Adrenal gland (tissue), 12 donors: ENCODE measurements around the gene ARHGAP23. TPM values are rescaled to one million over a fixed set of nuclear protein-coding genes. Genes with fewer than 3 reads are reported as not detected.

ENCODE experiments used
- DNase-seq, 7 donors: peaks; one replicate each; pipeline ENCODE4 v3.0.0-alpha.2; 2019 to 2020
- H3K27ac ChIP-seq, 5 donors: fragments of 200-600 bp; sonication (generic) in 4 of 5; 1 replicate in 3 of 5; 2 replicates in 2 of 5; pipeline versions ENCODE4 v1.5.1 to v1.8.0; 2016 to 2020; ENCODE audit warnings: mild to moderate bottlenecking in 1 of 5
- H3K27me3 ChIP-seq: fragments of 200-600 bp; 2 replicates; pipeline ENCODE4 v1.8.0; 2021
- H3K36me3 ChIP-seq, 2 donors: fragments of 200-600 bp; replicated peaks in 1 of 2; 1 replicate in 1 of 2; 2 replicates in 1 of 2; pipeline versions ENCODE4 v1.5.1 to v1.8.0; 2018 to 2022
- H3K4me1 ChIP-seq, 2 donors: fragments of 200-600 bp; replicated peaks in 1 of 2; 1 replicate in 1 of 2; 2 replicates in 1 of 2; pipeline versions ENCODE4 v1.5.1 to v1.8.0; 2018 to 2021
- H3K4me3 ChIP-seq, 4 donors: fragments of 200-600 bp; sonication (generic) in 3 of 4; one replicate each; pipeline ENCODE4 v1.5.1; 2016 to 2018
- H3K9me3 ChIP-seq, 3 donors: fragments of 200-600 bp; sonication (generic) in 1 of 3; replicated peaks in 1 of 3; 1 replicate in 2 of 3; 2 replicates in 1 of 3; pipeline versions ENCODE4 v1.5.1 to v1.8.0; 2016 to 2021
- CTCF ChIP-seq, 6 experiments: fragments of 450-650 bp in 4 of 6; fragments of 200-600 bp in 2 of 6; sonication (generic) in 1 of 6; IDR thresholded peaks; 1 replicate in 5 of 6; 2 replicates in 1 of 6; pipeline versions ENCODE4 v1.5.1 to v1.8.0; 2016 to 2021; ENCODE audit warnings: antibody characterized with exemption in 6 of 6, mild to moderate bottlenecking in 2 of 6, moderate library complexity in 1 of 6
- POLR2A ChIP-seq, 2 donors: fragments of 450-650 bp; IDR thresholded peaks; one replicate each; pipeline ENCODE4 v1.6.1; 2017; ENCODE audit warnings: antibody characterized with exemption in 2 of 2, mild to moderate bottlenecking in 2 of 2, moderate library complexity in 1 of 2
- WGBS, 4 donors: extraction: QIAGEN DNeasy Blood & Tissue Kit in 2 of 4; methylation state at CpG; one replicate each; pipeline versions ENCODE4 v1.1.5 to v1.1.7; 2013 to 2017; 5-methylcytosine and 5-hydroxymethylcytosine counted together
- intact Hi-C, 2 donors: fragments of 100-400 bp; cut with DNase I; formaldehyde crosslinking; loops; one replicate each; pipeline versions ENCODE4 v1.14.1 to v1.15.0; 2022 to 2023
- polyA plus RNA-seq, 3 donors: library from polyadenylated mRNA; stranded (reverse); fragments of 200-250 nt in 2 of 3; fragments of 350-450 nt in 1 of 3; fragmentation: Illumina TruSeq in 1 of 3; extraction: RNeasy Lipid Tissue Mini Kit (QIAGEN cat#74804) in 1 of 3; gene quantifications; one replicate each; pipeline ENCODE4 v1.2.3, GENCODE V29; 2013 to 2014
- total RNA-seq, 9 donors: library from RNA; depleted of rRNA in 4 of 9; stranded (reverse); fragments of >200 nt in 4 of 9; fragments of 120-200 nt in 1 of 9; fragmentation: NEBNext Ultra II Directional in 1 of 9; extraction: Animal tissue kit (Norgen Biotek cat#: 25700) in 1 of 9; gene quantifications; one replicate each; pipeline versions ENCODE4 v1.1.0 to v1.2.4, GENCODE V29; 2013 to 2023
- donor health status: healthy with polysubstance abuse.
- donor health status: Bipolar disorder and iron deficiency.
- donor health status: DM: yes; HTN: yes; CAD: no.
- donor health status: DM: no; HTN: no; CAD: no.
- donor health status: DM: no; HTN: no; CAD: no.
- donor health status: DM: yes; HTN: yes; CAD: no.

ARHGAP23 gene
- total and polyA plus RNA-seq, 12 donors = 4.4 to 71.9 (median 26.4) TPM

DNA sequence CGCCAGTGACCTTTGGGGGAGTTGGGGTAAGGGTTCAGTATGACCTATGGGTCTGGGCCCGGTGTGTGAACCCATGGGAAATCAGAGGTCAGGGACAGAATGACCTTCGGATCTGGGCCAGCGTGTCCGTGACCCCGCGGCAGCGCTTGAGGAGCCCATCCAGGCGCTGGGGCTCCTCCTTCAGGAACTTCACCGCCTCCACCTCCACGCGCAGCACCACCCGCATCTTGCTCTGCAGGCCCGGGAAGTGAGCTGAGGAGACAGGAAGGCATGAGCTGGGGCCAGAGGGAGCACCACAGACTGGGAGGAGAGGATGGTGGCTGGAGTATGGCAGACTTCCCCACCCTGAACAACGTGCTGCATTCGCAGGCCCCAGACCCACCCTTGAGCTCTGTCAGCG, 124.1 kb downstream of the ARHGAP23 start:
- intact Hi-C loops = no loop called here
- Histone ChIP-seq H3K4me1 (peaks cover 6 to 12% of the 10 kb centered on the region in 2 donors), H3K9me3 (no peaks in the 10 kb centered on the region), H3K36me3 (no peaks in the 10 kb centered on the region), H3K4me3 (no peak overlapping the region), H3K27ac (no peak overlapping the region), H3K27me3 (no peaks in the 10 kb centered on the region)
- TF ChIP-seq CTCF (IDR thresholded peaks at IDR 0.05) (no peak), POLR2A (IDR thresholded peaks at IDR 0.05) (no peak)
- no peak for DNase-seq
- WGBS, 4 donors = 89 to 93% (median 91%) methylated on average over 10 to 17 of the region's 17 CpGs

DNA sequence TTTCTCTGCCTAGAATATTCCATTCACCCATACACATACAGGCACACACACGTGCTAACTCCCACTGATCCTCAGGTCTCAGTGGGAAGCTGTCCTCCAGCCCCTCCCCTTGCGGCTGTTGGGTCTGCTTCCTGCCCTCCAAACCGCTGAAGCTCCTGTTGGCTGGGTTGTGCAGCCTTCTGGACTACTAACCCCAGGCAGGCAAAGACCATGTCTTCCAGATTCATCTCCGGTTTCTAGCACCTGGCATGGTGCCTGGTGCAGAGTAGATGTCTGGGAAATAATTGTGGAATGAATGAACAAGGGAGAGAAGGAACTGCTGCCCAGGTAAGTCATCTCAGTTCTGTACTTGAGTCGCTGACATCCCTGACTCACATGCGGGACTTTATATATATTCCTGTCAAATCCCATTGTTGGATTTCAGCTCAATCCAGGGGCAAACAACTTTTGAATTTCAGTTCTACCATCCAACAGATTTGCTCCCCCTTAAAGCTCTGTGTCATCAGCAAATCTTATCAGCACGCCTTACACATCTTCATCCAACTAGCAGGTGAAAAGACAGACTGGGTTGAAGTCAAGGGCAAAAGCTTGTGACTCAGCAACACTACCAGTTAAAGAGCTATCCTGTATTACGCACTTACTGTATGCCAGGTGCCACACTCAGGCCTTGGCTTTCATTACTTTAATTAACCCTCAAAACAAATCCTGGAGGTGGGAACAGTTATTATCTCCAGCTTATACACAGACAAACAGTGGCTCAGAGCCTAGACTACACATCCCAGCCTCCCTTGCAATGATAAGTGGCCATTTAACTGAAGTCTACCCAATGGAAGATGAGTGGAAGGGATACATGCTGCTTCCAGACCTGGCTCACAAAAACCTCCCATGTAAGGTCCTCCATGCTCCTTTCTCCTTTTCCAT, 126.4 kb downstream of the ARHGAP23 start:
- intact Hi-C loops = no loop called here
- Histone ChIP-seq H3K27ac (peak overlapping the region in 1 of 5 donors; percentile 25), H3K36me3 (no peaks in the 10 kb centered on the region), H3K4me3 (no peak overlapping the region), H3K9me3 (no peaks in the 10 kb centered on the region), H3K27me3 (no peaks in the 10 kb centered on the region), H3K4me1 (peaks cover 16 to 31% of the 10 kb centered on the region in 2 donors)
- DNase-seq = peak in 3 of 7 donors; percentile 40 to 65 (median 54)
- 36 to 47% (median 40%) methylated on average over 8 of the region's 8 CpGs for WGBS, 4 donors
- TF ChIP-seq CTCF (IDR thresholded peaks at IDR 0.05) (no peak), POLR2A (IDR thresholded peaks at IDR 0.05) (no peak)

DNA sequence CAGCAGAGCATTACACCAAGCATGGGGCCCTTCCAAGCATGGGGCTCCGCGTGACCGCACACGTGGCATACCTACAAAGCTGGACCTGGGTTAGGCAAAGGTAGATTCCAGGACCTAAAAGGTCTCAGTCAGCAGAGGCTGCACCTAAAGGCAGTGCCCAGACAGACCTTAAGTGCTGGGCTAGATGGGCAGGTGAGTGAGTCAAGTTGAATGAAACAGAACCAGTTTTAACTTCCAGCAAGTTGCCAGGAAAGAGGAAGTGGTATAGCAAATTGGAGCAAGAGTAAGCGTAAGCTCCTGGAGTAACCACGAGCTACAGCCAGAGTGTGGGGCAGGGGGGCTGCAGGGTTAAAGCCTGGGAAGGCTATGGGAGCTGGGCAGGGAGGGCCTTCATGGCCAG, 128.0 kb downstream of the ARHGAP23 start:
- WGBS, 4 donors = 83 to 90% (median 88%) methylated on average over 6 of the region's 6 CpGs
- peaks cover 12 to 37% of the 10 kb centered on the region in 2 donors for H3K4me1 ChIP-seq
- intact Hi-C loops = no loop called here

More for the DNA sequence above, 128.0 kb downstream of the ARHGAP23 start:
- H3K9me3 ChIP-seq = no peaks in the 10 kb centered on the region
- TF ChIP-seq POLR2A (IDR thresholded peaks at IDR 0.05) = no peak
- no peak for TF ChIP-seq CTCF (IDR thresholded peaks at IDR 0.05)
- H3K36me3 ChIP-seq = no peaks in the 10 kb centered on the region
- no peak for DNase-seq
- H3K4me3 ChIP-seq = no peak overlapping the region
- H3K27ac ChIP-seq = no peak overlapping the region
- H3K27me3 ChIP-seq = peaks cover 13% of the 10 kb centered on the region
